Lung (tissue), 12 donors: Measurements from ENCODE around the gene CUL3. TPM values are rescaled to one million over a fixed set of nuclear protein-coding genes. Genes with fewer than 3 reads are reported as not detected.
"Not testable (repeated sequence)": the region's sequence is repeated elsewhere in the genome, so short reads cannot be mapped to it uniquely, and the experiment has no call there.

Experiments
- ATAC-seq: fragments of 200-7000 bp; cut with Tn5 transposase; one replicate; pipeline ENCODE4 v1.9.1; 2020; ENCODE audit warnings: moderate number of reproducible peaks; ENCODE audit not compliant: insufficient read depth, low FRiP score
- DNase-seq, 3 donors: peaks; one replicate each; pipeline ENCODE4 v3.0.0-alpha.2; 2013 to 2017
- H3K27ac ChIP-seq, 2 donors: one replicate each; pipeline ENCODE4 v1.5.1; 2013; ENCODE audit warnings: mild to moderate bottlenecking in 2 of 2, moderate library complexity in 2 of 2, control low read depth in 1 of 2, inconsistent platforms in 1 of 2, low read depth in 1 of 2, low read length in 1 of 2
- H3K27me3 ChIP-seq, 3 donors: one replicate each; pipeline ENCODE4 v1.5.1; 2013; ENCODE audit warnings: low read length in 2 of 3; ENCODE audit not compliant: control insufficient read depth in 3 of 3, insufficient read depth in 3 of 3
- H3K36me3 ChIP-seq, 4 donors: one replicate each; pipeline ENCODE4 v1.5.1; 2013; ENCODE audit warnings: low read length in 4 of 4, mild to moderate bottlenecking in 1 of 4, moderate library complexity in 1 of 4; ENCODE audit not compliant: control insufficient read depth in 4 of 4, insufficient read depth in 4 of 4
- H3K4me1 ChIP-seq, 5 donors: one replicate each; pipeline ENCODE4 v1.5.1; 2013; ENCODE audit warnings: low read length in 5 of 5, mild to moderate bottlenecking in 2 of 5, moderate library complexity in 1 of 5; ENCODE audit not compliant: control insufficient read depth in 5 of 5, insufficient read depth in 5 of 5
- H3K4me3 ChIP-seq: one replicate; pipeline ENCODE4 v1.5.1; 2013; ENCODE audit warnings: mild to moderate bottlenecking, control low read depth, moderate library complexity
- H3K9ac ChIP-seq, 2 donors: one replicate each; pipeline ENCODE4 v1.5.1; 2013; ENCODE audit warnings: low read length in 2 of 2, control low read depth in 1 of 2; ENCODE audit not compliant: insufficient read depth in 1 of 2
- H3K9me3 ChIP-seq, 4 donors: one replicate each; pipeline ENCODE4 v1.5.1; 2013; ENCODE audit warnings: low read length in 3 of 4, mild to moderate bottlenecking in 1 of 4, moderate library complexity in 1 of 4; ENCODE audit not compliant: control insufficient read depth in 4 of 4, insufficient read depth in 3 of 4
- CTCF ChIP-seq: IDR thresholded peaks from 2 replicates; pipeline ENCODE4 v1.5.1; 2012; ENCODE audit warnings: mild to moderate bottlenecking; ENCODE audit errors: control extremely low read depth, extremely low read depth
- WGBS, 2 donors: extraction: QIAGEN DNeasy Blood & Tissue Kit; methylation state at CpG; one replicate each; pipeline ENCODE4 v1.1.7; 2013; 5-methylcytosine and 5-hydroxymethylcytosine counted together
- polyA plus RNA-seq, 2 donors: library from polyadenylated mRNA; stranded (reverse); fragments of 200-250 nt; gene quantifications; one replicate each; pipeline ENCODE4 v1.2.1, GENCODE V29; 2013
- total RNA-seq, 2 donors: library from RNA; depleted of rRNA in 1 of 2; stranded (reverse); fragments of >200 nt in 1 of 2; gene quantifications; one replicate each; pipeline ENCODE4 v1.2.1, GENCODE V29; 2014 to 2021
- donor health status: control.
- donor health status: control.
- donor health status: Bipolar disorder and iron deficiency.
- donor health status: healthy.
- donor health status: DM: yes; HTN: yes; CAD: no.

Gene CUL3
- total and polyA plus RNA-seq, 4 donors: 45.5 to 120 (median 64.6) TPM

- Histone ChIP-seq H3K27ac (no peak overlapping the region), H3K4me1 (no peaks in the 10 kb centered on the region), H3K9ac (no peak overlapping the region), H3K36me3 (no peaks in the 10 kb centered on the region), H3K9me3 (no peaks in the 10 kb centered on the region), H3K27me3 (peaks cover 0 to 2% (median 0%) of the 10 kb centered on the region in 3 donors), H3K4me3 (no peak overlapping the region)
- no peak for ATAC-seq
- 77 to 82% methylated on average over 3 of the region's 3 CpGs for WGBS, 2 donors
- TF ChIP-seq CTCF: no peak
- DNase-seq: no peak
These were observed 26.8 kb upstream of the CUL3 start for GRCh38 chr2:224611938-224612337.

GRCh38 chr2:224608104-224608503 is 22.9 kb upstream of the CUL3 start:
- Histone ChIP-seq H3K27ac (no peak overlapping the region), H3K4me3 (no peak overlapping the region), H3K9me3 (no peaks in the 10 kb centered on the region), H3K4me1 (no peaks in the 10 kb centered on the region), H3K9ac (no peak overlapping the region), H3K27me3 (peaks cover 0 to 2% (median 0%) of the 10 kb centered on the region in 3 donors), H3K36me3 (no peaks in the 10 kb centered on the region)
- 60 to 77% methylated on average over 3 of the region's 3 CpGs for WGBS, 2 donors
- DNase-seq (no peak), ATAC-seq (no peak)
- no peak for TF ChIP-seq CTCF

- 92 to 96% methylated on average over 42 of the region's 42 CpGs for WGBS, 2 donors
- not testable (repeated sequence) for DNase-seq
These were observed 18.8 kb upstream of the CUL3 start for GRCh38 chr2:224603746-224604500.

GRCh38 chr2:224602778-224603375 is 17.7 kb upstream of the CUL3 start:
- ATAC-seq, H3K27me3 ChIP-seq, DNase-seq, H3K9me3 ChIP-seq, H3K4me1 ChIP-seq, H3K27ac ChIP-seq, H3K4me3 ChIP-seq, H3K36me3 ChIP-seq, H3K9ac ChIP-seq: not testable (repeated sequence)
- WGBS, 2 donors: 47 to 67% methylated on average over 17 of the region's 17 CpGs

More at GRCh38 chr2:224603746-224604500, 18.8 kb upstream of the CUL3 start:
- H3K9ac ChIP-seq, H3K4me1 ChIP-seq, H3K36me3 ChIP-seq, H3K4me3 ChIP-seq, H3K27ac ChIP-seq, ATAC-seq, H3K27me3 ChIP-seq, H3K9me3 ChIP-seq: not testable (repeated sequence)
